OCI-LY7 (cell line): Measurements from ENCODE around the gene EME2. TPM values are rescaled to one million over a fixed set of nuclear protein-coding genes. Genes with fewer than 3 reads are reported as not detected.

Experiments used
- BruUV-seq: library from RNA; stranded (reverse); fragments of 400-500 nt; replicated peaks from 2 replicates; lab custom pipeline; 2021; lab: Mats Ljungman, UMichigan
- CTCF ChIA-PET: fragments of 300-600 bp; sonication (Branson Sonifier 250); formaldehyde crosslinking; loops from one replicate; lab custom pipeline; 2022; ENCODE audit warnings: antibody characterized with exemption; ENCODE audit not compliant: unreplicated experiment; lab: Charles Lee
- POLR2A ChIA-PET: fragments of 300-600 bp; sonication (Branson Sonifier 250); formaldehyde crosslinking; loops from one replicate; lab custom pipeline; 2022; ENCODE audit warnings: antibody characterized with exemption; lab: Charles Lee
- DNase-seq: peaks from one replicate; pipeline ENCODE4 v3.0.0-alpha.2; 2015; ENCODE audit warnings: low spot score
- H2AFZ ChIP-seq: fragments of 200-600 bp; sonication (generic), shearing (Covaris generic); 2 replicates; pipeline ENCODE4 v1.6.1; 2014; ENCODE audit warnings: mild to moderate bottlenecking, antibody characterized with exemption, low read length, moderate library complexity
- H3K27ac ChIP-seq: fragments of 200-600 bp; sonication (generic); 2 replicates; pipeline ENCODE4 v1.5.1; 2014; ENCODE audit warnings: mixed run types, low read depth, mild to moderate bottlenecking, moderate library complexity, low read length, inconsistent platforms; ENCODE audit not compliant: poor library complexity, severe bottlenecking
- H3K36me3 ChIP-seq: fragments of 200-600 bp; sonication (generic); 2 replicates; pipeline ENCODE4 v1.6.1; 2014; ENCODE audit warnings: mild to moderate bottlenecking, antibody characterized with exemption, low read length, moderate library complexity, mixed read lengths; ENCODE audit not compliant: insufficient read depth
- H3K4me1 ChIP-seq: fragments of 200-600 bp; sonication (generic); 2 replicates; pipeline ENCODE4 v1.5.1; 2014; ENCODE audit warnings: mild to moderate bottlenecking, low read length; ENCODE audit not compliant: insufficient read depth, poor library complexity, severe bottlenecking
- H3K4me2 ChIP-seq: fragments of 200-600 bp; sonication (generic); 2 replicates; pipeline ENCODE4 v1.6.1; 2014; ENCODE audit warnings: mild to moderate bottlenecking, low read length
- H3K4me3 ChIP-seq: fragments of 200-600 bp; sonication (generic); 2 replicates; pipeline ENCODE4 v1.5.1; 2014; ENCODE audit warnings: mild to moderate bottlenecking, low read depth, low read length; ENCODE audit not compliant: poor library complexity, severe bottlenecking
- H3K79me2 ChIP-seq: fragments of 200-600 bp; sonication (generic); 2 replicates; pipeline ENCODE4 v1.6.1; 2016; ENCODE audit warnings: low read depth, mild to moderate bottlenecking, low read length, moderate library complexity, mixed read lengths; ENCODE audit not compliant: insufficient read depth
- H3K9me2 ChIP-seq: fragments of 200-600 bp; sonication (generic); 2 replicates; pipeline ENCODE4 v1.6.1; 2016; ENCODE audit warnings: mild to moderate bottlenecking, low read length, mixed read lengths; ENCODE audit not compliant: insufficient read depth
- H3K9me3 ChIP-seq: fragments of 200-600 bp; sonication (generic); 2 replicates; pipeline ENCODE4 v1.6.1; 2014; ENCODE audit warnings: mild to moderate bottlenecking, mixed run types, low read length, mixed read lengths
- H4K20me1 ChIP-seq: fragments of 200-600 bp; sonication (generic); 2 replicates; pipeline ENCODE4 v1.6.1; 2014; ENCODE audit warnings: mild to moderate bottlenecking, antibody characterized with exemption, low read length, moderate library complexity, mixed read lengths; ENCODE audit not compliant: insufficient read depth
- CTCF ChIP-seq: fragments of 200-600 bp; sonication (generic); conservative IDR thresholded peaks from 2 replicates; pipeline ENCODE4 v1.5.1; 2014; ENCODE audit warnings: mild to moderate bottlenecking, antibody characterized with exemption, low read length, moderate library complexity, mixed read lengths
- EZH2phosphoT487 ChIP-seq: fragments of 200-600 bp; sonication (generic); IDR thresholded peaks from 2 replicates; pipeline ENCODE4 v1.6.1; 2018; ENCODE audit warnings: low read depth, borderline replicate concordance, mild to moderate bottlenecking, mixed run types, antibody characterized with exemption, low read length, moderate library complexity, mixed read lengths
- intact Hi-C: fragments of 100-400 bp; cut with micrococcal nuclease; formaldehyde crosslinking; loops from one replicate; pipeline ENCODE4 v1.10.0; 2022; ENCODE audit not compliant: unreplicated experiment
- total RNA-seq, 2 experiments: library from RNA; depleted of rRNA in 1 of 2; stranded (reverse); fragments of >200 nt in 1 of 2; shearing (Covaris generic) in 1 of 2; gene quantifications; 2 replicates each; pipeline ENCODE4 v1.2.3, GENCODE V29; 2014 to 2022

The EME2 gene
- total RNA-seq, 2 experiments from 2014 or later = 23.8 to 48.5 TPM

DNA sequence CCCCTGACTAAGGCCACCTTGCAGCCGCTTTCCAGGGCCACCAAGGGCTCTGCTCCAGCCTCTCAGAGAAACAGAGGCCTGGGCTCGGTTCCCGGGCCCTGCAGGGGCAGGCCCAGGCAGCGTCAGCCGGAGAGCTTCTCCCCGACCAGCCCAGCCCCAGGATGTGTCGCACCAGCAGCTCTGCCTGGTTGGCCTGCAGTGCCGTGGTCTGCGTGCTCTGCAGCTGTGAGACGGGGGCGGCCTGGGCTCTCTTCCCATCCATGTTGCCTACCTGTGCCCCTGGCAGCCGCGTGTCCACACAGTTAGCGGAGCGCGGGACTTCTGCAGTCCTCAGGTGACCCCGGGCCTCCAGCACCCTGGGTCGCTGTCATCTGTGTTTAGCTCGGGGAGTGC, 16.1 kb downstream of the EME2 start:
- DNase-seq = no peak
- TF ChIP-seq CTCF = no peak
- no peak for TF ChIP-seq EZH2phosphoT487
- Histone ChIP-seq H4K20me1 (no peaks in the 10 kb centered on the region; the same call in 1 of the 2 replicates), H3K36me3 (peaks cover 39% of the 10 kb centered on the region; the same call in 1 of the 2 replicates), H2AFZ (no peak overlapping the region), H3K4me3 (no peak overlapping the region), H3K79me2 (peaks cover 16% of the 10 kb centered on the region), H3K27ac (no peak overlapping the region), H3K4me1 (peaks cover 6% of the 10 kb centered on the region), H3K9me3 (no peaks in the 10 kb centered on the region), H3K4me2 (no peak overlapping the region), H3K9me2 (no peaks in the 10 kb centered on the region)
- intact Hi-C loops = no loop called here
- CTCF ChIA-PET = no interaction called here
- POLR2A ChIA-PET = interaction anchor here (0.9 kb wide), 1 partner anchor 39 kb away, joined by 3 read pairs; the partner anchor contains the start of gene FAHD1
- BruUV-seq = no TSS peak

- Histone ChIP-seq H4K20me1 (no peaks in the 10 kb centered on the region), H3K36me3 (peaks cover 39% of the 10 kb centered on the region; the same call in 1 of the 2 replicates), H3K9me2 (no peaks in the 10 kb centered on the region), H3K27ac (no peak overlapping the region), H3K79me2 (peaks cover 9% of the 10 kb centered on the region), H3K9me3 (no peaks in the 10 kb centered on the region), H3K4me1 (no peaks in the 10 kb centered on the region), H3K4me3 (no peak overlapping the region), H3K4me2 (no peak overlapping the region), H2AFZ (no peak overlapping the region)
- DNase-seq = no peak
- ChIA-PET POLR2A (interaction anchor here (0.9 kb wide), 1 partner anchor 38 kb away, joined by 3 read pairs; the partner anchor contains the start of gene FAHD1), CTCF (no interaction called here)
- intact Hi-C loops = no loop called here
- TF ChIP-seq EZH2phosphoT487 (no peak), CTCF (no peak)
- BruUV-seq = no TSS peak
These were observed 17.0 kb downstream of the EME2 start for GRCh38 chr16:1789643-1790045.

DNA sequence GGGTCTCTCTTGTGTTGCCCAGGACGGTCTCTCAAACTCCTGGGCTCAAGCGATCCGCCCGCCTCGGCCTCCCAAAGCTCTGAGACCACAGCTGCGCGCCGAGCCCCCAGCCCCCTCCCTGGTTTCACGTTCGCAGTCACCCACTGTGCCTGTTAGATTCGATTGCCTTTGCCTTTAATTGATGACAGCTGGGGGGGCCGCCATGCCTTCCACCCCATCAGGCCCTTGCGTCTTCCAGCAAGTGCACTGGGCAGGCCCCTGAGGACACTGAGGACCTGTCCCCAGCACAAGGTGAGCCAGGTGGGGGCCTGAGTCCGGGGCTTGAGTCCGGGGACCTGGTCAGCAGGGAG, 17.6 kb downstream of the EME2 start:
- H3K4me3 ChIP-seq = no peak overlapping the region
- DNase-seq = no peak
- no peaks in the 10 kb centered on the region for H4K20me1 ChIP-seq
- no peaks in the 10 kb centered on the region for H3K9me3 ChIP-seq
- no peak overlapping the region for H3K4me2 ChIP-seq
- peaks cover 39% of the 10 kb centered on the region; the same call in 1 of the 2 replicates for H3K36me3 ChIP-seq
- CTCF ChIA-PET = no interaction called here
- intact Hi-C loops = no loop called here
- H3K79me2 ChIP-seq = peaks cover 3% of the 10 kb centered on the region; the same call in 1 of the 2 replicates
- POLR2A ChIA-PET = interaction anchor here (1.1 kb wide), 1 partner anchor 8 kb away, joined by 3 read pairs; the partner anchor contains the start of genes NUBP2 and SPSB3
- no peak overlapping the region for H3K27ac ChIP-seq
- no peaks in the 10 kb centered on the region for H3K9me2 ChIP-seq
- no peaks in the 10 kb centered on the region for H3K4me1 ChIP-seq
- TF ChIP-seq EZH2phosphoT487 (no peak), CTCF (no peak)
- H2AFZ ChIP-seq = no peak overlapping the region
- BruUV-seq = no TSS peak
